ENCODE data around the gene GALNT16. TPM values are rescaled to one million over a fixed set of nuclear protein-coding genes. Genes with fewer than 3 reads are reported as not detected.

The GALNT16 gene
- total RNA-seq, 1 experiment from 2014 or later, result 3.8 TPM

DNA sequence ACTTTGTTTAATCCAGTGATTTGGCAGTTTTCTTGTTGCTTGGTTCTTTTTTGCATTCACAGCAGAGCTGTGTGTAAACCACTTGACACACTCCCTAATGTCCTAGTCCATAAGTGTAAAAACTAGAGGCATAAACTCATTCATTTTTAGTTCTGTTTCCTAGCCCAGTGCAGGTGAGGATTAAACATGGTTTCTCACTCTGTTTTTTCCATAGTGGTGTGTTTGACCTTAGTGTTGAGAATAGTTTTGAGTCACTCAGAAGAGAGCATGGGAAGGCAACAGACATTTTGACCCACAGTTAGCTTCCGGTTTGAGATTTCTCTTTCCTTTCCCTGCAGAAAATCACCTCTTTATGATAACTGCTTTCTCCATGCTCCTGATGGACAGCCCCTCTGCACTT, 24.2 kb upstream of the GALNT16 start:
- Histone ChIP-seq H3K4me1 (no peaks in the 10 kb centered on the region), H3K27me3 (replicated peaks; ENCODE audit: control insufficient read depth, insufficient read depth, low read length) (no peaks in the 10 kb centered on the region), H3K36me3 (ENCODE audit: control insufficient read depth, insufficient read depth, low read length) (no peaks in the 10 kb centered on the region; the same call in 1 of the 2 replicates), H3K4me3 (ENCODE audit: low read depth, low read length) (no peak overlapping the region), H3K9me3 (no peaks in the 10 kb centered on the region)
- no TSS peak for BruUV-seq (replicated peaks)
- Mint-ChIP-seq H3K27ac (ENCODE audit: unreplicated experiment) (no peak overlapping the region), H3K4me3 (ENCODE audit: unreplicated experiment) (no peak overlapping the region), H3K36me3 (ENCODE audit: insufficient read depth, unreplicated experiment) (peaks cover 41% of the 10 kb centered on the region), H3K9me3 (ENCODE audit: unreplicated experiment) (no peaks in the 10 kb centered on the region), H3K4me1 (ENCODE audit: low read depth, unreplicated experiment) (no peaks in the 10 kb centered on the region), H3K27me3 (ENCODE audit: insufficient read depth, unreplicated experiment) (no peaks in the 10 kb centered on the region)
- CTCF ChIA-PET, result no interaction called here
- TF ChIP-seq, protein P1, sequence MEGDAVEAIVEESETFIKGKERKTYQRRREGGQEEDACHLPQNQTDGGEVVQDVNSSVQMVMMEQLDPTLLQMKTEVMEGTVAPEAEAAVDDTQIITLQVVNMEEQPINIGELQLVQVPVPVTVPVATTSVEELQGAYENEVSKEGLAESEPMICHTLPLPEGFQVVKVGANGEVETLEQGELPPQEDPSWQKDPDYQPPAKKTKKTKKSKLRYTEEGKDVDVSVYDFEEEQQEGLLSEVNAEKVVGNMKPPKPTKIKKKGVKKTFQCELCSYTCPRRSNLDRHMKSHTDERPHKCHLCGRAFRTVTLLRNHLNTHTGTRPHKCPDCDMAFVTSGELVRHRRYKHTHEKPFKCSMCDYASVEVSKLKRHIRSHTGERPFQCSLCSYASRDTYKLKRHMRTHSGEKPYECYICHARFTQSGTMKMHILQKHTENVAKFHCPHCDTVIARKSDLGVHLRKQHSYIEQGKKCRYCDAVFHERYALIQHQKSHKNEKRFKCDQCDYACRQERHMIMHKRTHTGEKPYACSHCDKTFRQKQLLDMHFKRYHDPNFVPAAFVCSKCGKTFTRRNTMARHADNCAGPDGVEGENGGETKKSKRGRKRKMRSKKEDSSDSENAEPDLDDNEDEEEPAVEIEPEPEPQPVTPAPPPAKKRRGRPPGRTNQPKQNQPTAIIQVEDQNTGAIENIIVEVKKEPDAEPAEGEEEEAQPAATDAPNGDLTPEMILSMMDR (IDR thresholded peaks at IDR 0.05; ENCODE audit: insufficient read depth in 1 of 2, low read depth in 1 of 2, low read length in 1 of 2, severe bottlenecking in 1 of 2, unreplicated experiment in 1 of 2), result no peak
- POLR2A ChIA-PET, result no interaction called here
- no peak for DNase-seq
- intact Hi-C loops (cut with micrococcal nuclease; ENCODE audit: unreplicated experiment), result no loop called here

DNA sequence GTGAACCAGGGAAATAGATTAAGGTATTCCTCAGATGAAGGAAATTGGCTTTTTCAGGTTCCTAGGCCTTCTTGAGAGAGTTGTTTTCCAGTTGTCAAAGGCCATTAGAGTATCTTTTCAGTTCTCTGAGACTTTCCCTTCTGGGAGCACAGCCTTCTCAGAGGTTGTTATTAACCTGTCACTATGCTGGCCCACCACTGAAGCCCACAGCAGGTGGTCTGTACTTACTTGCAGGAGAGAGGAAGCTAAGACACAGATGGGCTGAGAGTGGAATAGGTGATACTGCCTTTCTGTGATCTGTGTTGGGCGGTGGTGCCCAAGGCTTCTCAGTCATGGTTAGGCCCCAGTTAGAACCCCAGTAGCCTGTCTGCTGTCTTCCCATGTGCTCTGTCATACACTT, 22.8 kb upstream of the GALNT16 start:
- Histone ChIP-seq H3K4me3 (ENCODE audit: low read depth, low read length) (no peak overlapping the region), H3K9me3 (no peaks in the 10 kb centered on the region), H3K36me3 (ENCODE audit: control insufficient read depth, insufficient read depth, low read length) (no peaks in the 10 kb centered on the region; the same call in 1 of the 2 replicates), H3K27me3 (replicated peaks; ENCODE audit: control insufficient read depth, insufficient read depth, low read length) (no peaks in the 10 kb centered on the region), H3K4me1 (peaks cover 8% of the 10 kb centered on the region; the same call in 1 of the 2 replicates)
- BruUV-seq (replicated peaks), result no TSS peak
- H3K4me1 Mint-ChIP-seq (ENCODE audit: low read depth, unreplicated experiment), result peaks cover 7% of the 10 kb centered on the region
- H3K4me3 Mint-ChIP-seq (ENCODE audit: unreplicated experiment), result no peak overlapping the region
- H3K36me3 Mint-ChIP-seq (ENCODE audit: insufficient read depth, unreplicated experiment), result peaks cover 34% of the 10 kb centered on the region
- intact Hi-C loops (cut with micrococcal nuclease; ENCODE audit: unreplicated experiment), result no loop called here
- no peaks in the 10 kb centered on the region for H3K27me3 Mint-ChIP-seq (ENCODE audit: insufficient read depth, unreplicated experiment)
- no peak overlapping the region for H3K27ac Mint-ChIP-seq (ENCODE audit: unreplicated experiment)
- TF ChIP-seq, protein P1 (IDR thresholded peaks at IDR 0.05; ENCODE audit: insufficient read depth in 1 of 2, low read depth in 1 of 2, low read length in 1 of 2, severe bottlenecking in 1 of 2, unreplicated experiment in 1 of 2), result no peak
- no peaks in the 10 kb centered on the region for H3K9me3 Mint-ChIP-seq (ENCODE audit: unreplicated experiment)
- ChIA-PET CTCF (no interaction called here), POLR2A (no interaction called here)
- no peak for DNase-seq

DNA sequence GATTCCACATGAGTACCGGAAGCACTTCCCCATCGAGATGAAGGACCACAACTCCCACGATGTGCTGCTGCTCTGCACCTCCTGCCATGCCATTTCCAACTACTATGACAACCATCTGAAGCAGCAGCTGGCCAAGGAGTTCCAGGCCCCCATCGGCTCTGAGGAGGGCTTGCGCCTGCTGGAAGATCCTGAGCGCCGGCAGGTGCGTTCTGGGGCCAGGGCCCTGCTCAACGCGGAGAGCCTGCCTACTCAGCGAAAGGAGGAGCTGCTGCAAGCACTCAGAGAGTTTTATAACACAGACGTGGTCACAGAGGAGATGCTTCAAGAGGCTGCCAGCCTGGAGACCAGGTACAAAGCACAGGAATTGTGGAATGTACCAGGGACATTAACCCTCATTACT, 22.4 kb upstream of the GALNT16 start:
- CTCF ChIA-PET, result no interaction called here
- Histone ChIP-seq H3K4me1 (peaks cover 8% of the 10 kb centered on the region; the same call in 1 of the 2 replicates), H3K4me3 (ENCODE audit: low read depth, low read length) (no peak overlapping the region), H3K36me3 (ENCODE audit: control insufficient read depth, insufficient read depth, low read length) (no peaks in the 10 kb centered on the region; the same call in 1 of the 2 replicates), H3K9me3 (no peaks in the 10 kb centered on the region), H3K27me3 (replicated peaks; ENCODE audit: control insufficient read depth, insufficient read depth, low read length) (no peaks in the 10 kb centered on the region)
- Mint-ChIP-seq H3K27me3 (ENCODE audit: insufficient read depth, unreplicated experiment) (no peaks in the 10 kb centered on the region), H3K4me3 (ENCODE audit: unreplicated experiment) (no peak overlapping the region), H3K4me1 (ENCODE audit: low read depth, unreplicated experiment) (peaks cover 7% of the 10 kb centered on the region), H3K27ac (ENCODE audit: unreplicated experiment) (no peak overlapping the region), H3K9me3 (ENCODE audit: unreplicated experiment) (no peaks in the 10 kb centered on the region), H3K36me3 (ENCODE audit: insufficient read depth, unreplicated experiment) (peaks cover 34% of the 10 kb centered on the region)
- no peak for DNase-seq
- TF ChIP-seq, protein P1 (IDR thresholded peaks at IDR 0.05; ENCODE audit: insufficient read depth in 1 of 2, low read depth in 1 of 2, low read length in 1 of 2, severe bottlenecking in 1 of 2, unreplicated experiment in 1 of 2), result no peak
- BruUV-seq (replicated peaks), result no TSS peak
- POLR2A ChIA-PET, result no interaction called here
- intact Hi-C loops (cut with micrococcal nuclease; ENCODE audit: unreplicated experiment), result no loop called here
